Keratinocyte (primary cell): ENCODE measurements around the gene CDON. TPM values are rescaled to one million over a fixed set of nuclear protein-coding genes. Genes with fewer than 3 reads are reported as not detected.

Experiments
- DNase-seq: peaks from one replicate; pipeline ENCODE4 v3.0.0-alpha.2; 2011; ENCODE audit warnings: low read depth, missing footprints, low spot score
- FAIRE-seq: peaks from 2 replicates; lab custom pipeline; 2011; peaks lifted over from hg19 to GRCh38; lab: Jason Lieb, UNC
- H2AFZ ChIP-seq: 2 replicates; pipeline ENCODE4 v1.6.0; 2012; ENCODE audit warnings: low read length, control low read depth, inconsistent platforms; ENCODE audit not compliant: control insufficient read depth
- H3K27ac ChIP-seq: 2 replicates; pipeline ENCODE4 v1.5.1; 2011; ENCODE audit warnings: low read length; ENCODE audit not compliant: control insufficient read depth, insufficient read depth
- H3K27me3 ChIP-seq: 3 replicates; pipeline ENCODE4 v1.6.0; 2011; ENCODE audit warnings: low read length; ENCODE audit not compliant: control insufficient read depth, insufficient read depth; ENCODE audit errors: extremely low read depth
- H3K36me3 ChIP-seq, 2 experiments: 2 replicates in 1 of 2; 3 replicates in 1 of 2; pipeline ENCODE4 v1.5.1; 2011; ENCODE audit warnings: low read length in 2 of 2, mild to moderate bottlenecking in 1 of 2; ENCODE audit not compliant: control insufficient read depth in 2 of 2, insufficient read depth in 2 of 2; ENCODE audit errors: extremely low read depth in 1 of 2
- H3K4me1 ChIP-seq: 3 replicates; pipeline ENCODE4 v1.5.1; 2011; ENCODE audit warnings: low read length; ENCODE audit not compliant: control insufficient read depth, insufficient read depth; ENCODE audit errors: extremely low read depth
- H3K4me2 ChIP-seq: 3 replicates; pipeline ENCODE4 v1.6.0; 2011; ENCODE audit warnings: low read depth, low read length; ENCODE audit not compliant: control insufficient read depth, insufficient read depth; ENCODE audit errors: extremely low read depth
- H3K4me3 ChIP-seq, 3 experiments: fragments of 200-600 bp in 1 of 3; sonication (generic) in 1 of 3; 2 replicates in 2 of 3; 3 replicates in 1 of 3; pipeline ENCODE4 v1.5.1; 2011 to 2016; ENCODE audit warnings: low read length in 3 of 3, mild to moderate bottlenecking in 3 of 3, control low read depth in 2 of 3, inconsistent platforms in 1 of 3, low read depth in 1 of 3, mixed read lengths in 1 of 3, mixed run types in 1 of 3, moderate library complexity in 1 of 3; ENCODE audit not compliant: control insufficient read depth in 2 of 3, insufficient read depth in 2 of 3; ENCODE audit errors: extremely low read depth in 1 of 3
- H3K79me2 ChIP-seq: 2 replicates; pipeline ENCODE4 v1.6.0; 2012; ENCODE audit warnings: low read length; ENCODE audit not compliant: control insufficient read depth, insufficient read depth
- H3K9ac ChIP-seq: 3 replicates; pipeline ENCODE4 v1.6.0; 2011; ENCODE audit warnings: low read length; ENCODE audit not compliant: control insufficient read depth, insufficient read depth; ENCODE audit errors: extremely low read depth
- H3K9me1 ChIP-seq: 3 replicates; pipeline ENCODE4 v1.6.0; 2011; ENCODE audit warnings: low read length; ENCODE audit not compliant: control insufficient read depth, insufficient read depth; ENCODE audit errors: extremely low read depth
- H3K9me3 ChIP-seq: 2 replicates; pipeline ENCODE4 v1.5.1; 2012; ENCODE audit warnings: low read depth, low read length; ENCODE audit not compliant: control insufficient read depth
- H4K20me1 ChIP-seq: 3 replicates; pipeline ENCODE4 v1.6.0; 2011; ENCODE audit warnings: low read length; ENCODE audit not compliant: control insufficient read depth, insufficient read depth; ENCODE audit errors: extremely low read depth
- EZH2 ChIP-seq: IDR thresholded peaks from one replicate; pipeline ENCODE4 v1.6.1; 2012; ENCODE audit warnings: inconsistent platforms, mild to moderate bottlenecking, low read length, moderate library complexity
- dilution Hi-C: fragments of 300-500 bp; cut with MboI; formaldehyde crosslinking; loops from one replicate; pipeline ENCODE4 v1.7.0; 2020; ENCODE audit warnings: low sequenced_read_pairs; ENCODE audit not compliant: extremely low pct_ligation_motif_present
- polyA plus RNA-seq, 5 experiments: library from polyadenylated mRNA; depleted of rRNA in 3 of 5; stranded (reverse) in 3 of 5; stranded (forward) in 1 of 5; unstranded in 1 of 5; fragments of >200 nt; gene quantifications; 1 replicate in 1 of 5; 2 replicates in 3 of 5; 3 replicates in 1 of 5; pipeline versions ENCODE4 v1.2.1 to v1.2.3, GENCODE V29; 2011 to 2012; ENCODE audit warnings: missing spikeins in 2 of 5, low read depth in 1 of 5, low replicate concordance in 1 of 5
- TF ChIP-seq, protein P1 (sequence below), 3 experiments: IDR thresholded peaks in 1 of 3; conservative IDR thresholded peaks in 1 of 3; optimal IDR thresholded peaks in 1 of 3; 2 replicates in 2 of 3; 3 replicates in 1 of 3; pipeline versions ENCODE3 to v1.5.1; 2011; ENCODE audit warnings: low read length in 3 of 3, mild to moderate bottlenecking in 3 of 3, moderate library complexity in 2 of 3, control low read depth in 1 of 3, inconsistent platforms in 1 of 3; ENCODE audit not compliant: insufficient read depth in 2 of 3; ENCODE audit errors: extremely low read depth in 1 of 3

Gene CDON
- polyA plus RNA-seq, 1 donor (not counting 4 experiments of a cell fraction or from before 2014, with no cell fraction given) = 1.0 TPM

DNA sequence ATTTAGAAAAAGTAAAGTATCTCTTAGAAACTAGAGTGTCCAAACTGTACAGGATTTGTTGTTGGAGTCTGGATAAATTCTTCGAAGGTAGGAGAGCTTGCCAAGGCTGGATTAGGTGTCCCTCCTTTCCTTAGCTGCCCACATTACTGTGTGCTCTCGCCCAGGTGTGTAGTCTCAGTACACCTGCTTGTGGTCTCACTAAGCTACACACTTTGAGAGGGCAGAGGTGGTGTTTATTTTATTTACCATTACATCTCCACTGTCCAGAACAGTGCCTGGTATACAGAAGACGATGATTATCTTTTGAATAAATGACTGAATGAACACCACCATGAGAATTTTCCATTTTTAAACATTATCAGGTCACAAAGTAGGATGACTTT, 80.3 kb downstream of the CDON start:
- no peak overlapping the region for H3K4me3 ChIP-seq
- H3K36me3 ChIP-seq = no peaks in the 10 kb centered on the region
- no peaks in the 10 kb centered on the region for H3K4me1 ChIP-seq
- H4K20me1 ChIP-seq = no peaks in the 10 kb centered on the region
- no peak overlapping the region for H3K4me2 ChIP-seq
- H3K9me1 ChIP-seq = no peaks in the 10 kb centered on the region
- H3K9me3 ChIP-seq = no peaks in the 10 kb centered on the region
- DNase-seq = no peak
- H3K9ac ChIP-seq = no peak overlapping the region
- FAIRE-seq = no peak
- no peaks in the 10 kb centered on the region for H3K27me3 ChIP-seq
- H2AFZ ChIP-seq = no peak overlapping the region
- dilution Hi-C loops = no loop called here
- TF ChIP-seq EZH2 = no peak
- TF ChIP-seq, protein P1, sequence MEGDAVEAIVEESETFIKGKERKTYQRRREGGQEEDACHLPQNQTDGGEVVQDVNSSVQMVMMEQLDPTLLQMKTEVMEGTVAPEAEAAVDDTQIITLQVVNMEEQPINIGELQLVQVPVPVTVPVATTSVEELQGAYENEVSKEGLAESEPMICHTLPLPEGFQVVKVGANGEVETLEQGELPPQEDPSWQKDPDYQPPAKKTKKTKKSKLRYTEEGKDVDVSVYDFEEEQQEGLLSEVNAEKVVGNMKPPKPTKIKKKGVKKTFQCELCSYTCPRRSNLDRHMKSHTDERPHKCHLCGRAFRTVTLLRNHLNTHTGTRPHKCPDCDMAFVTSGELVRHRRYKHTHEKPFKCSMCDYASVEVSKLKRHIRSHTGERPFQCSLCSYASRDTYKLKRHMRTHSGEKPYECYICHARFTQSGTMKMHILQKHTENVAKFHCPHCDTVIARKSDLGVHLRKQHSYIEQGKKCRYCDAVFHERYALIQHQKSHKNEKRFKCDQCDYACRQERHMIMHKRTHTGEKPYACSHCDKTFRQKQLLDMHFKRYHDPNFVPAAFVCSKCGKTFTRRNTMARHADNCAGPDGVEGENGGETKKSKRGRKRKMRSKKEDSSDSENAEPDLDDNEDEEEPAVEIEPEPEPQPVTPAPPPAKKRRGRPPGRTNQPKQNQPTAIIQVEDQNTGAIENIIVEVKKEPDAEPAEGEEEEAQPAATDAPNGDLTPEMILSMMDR (optimal IDR thresholded peaks at IDR 0.05 in 1 of 3, IDR thresholded peaks at IDR 0.05 in 1 of 3, conservative IDR thresholded peaks at IDR 0.05 in 1 of 3; ENCODE audit: extremely low read depth in 1 of 3, insufficient read depth in 2 of 3, low read length in 3 of 3) = no peak
- no peak overlapping the region for H3K27ac ChIP-seq
- H3K79me2 ChIP-seq = no peaks in the 10 kb centered on the region

DNA sequence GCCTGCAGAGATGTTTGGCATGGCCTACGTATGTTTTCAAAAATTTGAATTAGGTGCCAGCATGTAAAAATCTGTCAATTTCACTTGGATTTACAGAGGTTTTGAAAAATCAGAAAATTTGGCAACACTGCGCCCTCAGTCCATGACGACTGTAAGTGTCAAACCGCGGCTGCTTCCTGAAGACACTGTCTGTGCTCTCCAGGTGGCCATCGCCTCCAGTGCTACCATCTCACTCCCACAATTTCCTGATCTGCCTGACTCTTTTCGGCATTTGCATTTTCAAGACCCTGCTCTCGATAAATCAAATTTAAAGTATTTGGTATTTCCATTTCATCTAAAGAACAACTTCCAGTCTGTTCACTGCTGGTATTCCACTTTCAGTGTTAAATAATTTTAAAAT, 82.2 kb downstream of the CDON start:
- no peaks in the 10 kb centered on the region for H3K79me2 ChIP-seq
- no peak overlapping the region for H3K4me3 ChIP-seq
- no peak overlapping the region for H2AFZ ChIP-seq
- DNase-seq (no peak), FAIRE-seq (no peak)
- H3K36me3 ChIP-seq = no peaks in the 10 kb centered on the region
- H3K4me2 ChIP-seq = no peak overlapping the region
- H3K27ac ChIP-seq = no peak overlapping the region
- no peaks in the 10 kb centered on the region for H3K9me3 ChIP-seq
- H3K4me1 ChIP-seq = peaks cover 11% of the 10 kb centered on the region
- H4K20me1 ChIP-seq = no peaks in the 10 kb centered on the region
- dilution Hi-C loops = no loop called here
- no peak overlapping the region for H3K9ac ChIP-seq
- H3K27me3 ChIP-seq = no peaks in the 10 kb centered on the region
- TF ChIP-seq, protein P1 (optimal IDR thresholded peaks at IDR 0.05 in 1 of 3, IDR thresholded peaks at IDR 0.05 in 1 of 3, conservative IDR thresholded peaks at IDR 0.05 in 1 of 3; ENCODE audit: extremely low read depth in 1 of 3, insufficient read depth in 2 of 3, low read length in 3 of 3) = no peak
- no peak for TF ChIP-seq EZH2
- no peaks in the 10 kb centered on the region for H3K9me1 ChIP-seq
